BLaER1 (cell line): ENCODE results near the gene VIM.

Experiments
- H3K27ac ChIP-seq: shearing (Covaris generic); formaldehyde crosslinking; 2 replicates; pipeline ENCODE4 v1.8.1; 2022
- H3K27me3 ChIP-seq: shearing (Covaris generic); formaldehyde crosslinking; 2 replicates; pipeline ENCODE4 v1.8.1; 2022
- H3K36me3 ChIP-seq: shearing (Covaris generic); formaldehyde crosslinking; 2 replicates; pipeline ENCODE4 v1.8.1; 2022
- H3K4me1 ChIP-seq: shearing (Covaris generic); formaldehyde crosslinking; 2 replicates; pipeline ENCODE4 v1.8.1; 2022
- H3K4me2 ChIP-seq: shearing (Covaris generic); formaldehyde crosslinking; 2 replicates; pipeline ENCODE4 v1.8.1; 2022
- H3K4me3 ChIP-seq: shearing (Covaris generic); formaldehyde crosslinking; 2 replicates; pipeline ENCODE4 v1.8.1; 2022
- H3K9ac ChIP-seq: shearing (Covaris generic); formaldehyde crosslinking; 2 replicates; pipeline ENCODE4 v1.8.1; 2022
- H3K9me3 ChIP-seq: shearing (Covaris generic); formaldehyde crosslinking; 2 replicates; pipeline ENCODE4 v1.8.1; 2022
- H4K20me1 ChIP-seq: shearing (Covaris generic); formaldehyde crosslinking; 2 replicates; pipeline ENCODE4 v1.8.1; 2022
- Cebpa-rat ChIP-seq: shearing (Covaris generic); IDR thresholded peaks from 2 replicates; pipeline ENCODE4 v1.8.1; 2022

The VIM gene

DNA sequence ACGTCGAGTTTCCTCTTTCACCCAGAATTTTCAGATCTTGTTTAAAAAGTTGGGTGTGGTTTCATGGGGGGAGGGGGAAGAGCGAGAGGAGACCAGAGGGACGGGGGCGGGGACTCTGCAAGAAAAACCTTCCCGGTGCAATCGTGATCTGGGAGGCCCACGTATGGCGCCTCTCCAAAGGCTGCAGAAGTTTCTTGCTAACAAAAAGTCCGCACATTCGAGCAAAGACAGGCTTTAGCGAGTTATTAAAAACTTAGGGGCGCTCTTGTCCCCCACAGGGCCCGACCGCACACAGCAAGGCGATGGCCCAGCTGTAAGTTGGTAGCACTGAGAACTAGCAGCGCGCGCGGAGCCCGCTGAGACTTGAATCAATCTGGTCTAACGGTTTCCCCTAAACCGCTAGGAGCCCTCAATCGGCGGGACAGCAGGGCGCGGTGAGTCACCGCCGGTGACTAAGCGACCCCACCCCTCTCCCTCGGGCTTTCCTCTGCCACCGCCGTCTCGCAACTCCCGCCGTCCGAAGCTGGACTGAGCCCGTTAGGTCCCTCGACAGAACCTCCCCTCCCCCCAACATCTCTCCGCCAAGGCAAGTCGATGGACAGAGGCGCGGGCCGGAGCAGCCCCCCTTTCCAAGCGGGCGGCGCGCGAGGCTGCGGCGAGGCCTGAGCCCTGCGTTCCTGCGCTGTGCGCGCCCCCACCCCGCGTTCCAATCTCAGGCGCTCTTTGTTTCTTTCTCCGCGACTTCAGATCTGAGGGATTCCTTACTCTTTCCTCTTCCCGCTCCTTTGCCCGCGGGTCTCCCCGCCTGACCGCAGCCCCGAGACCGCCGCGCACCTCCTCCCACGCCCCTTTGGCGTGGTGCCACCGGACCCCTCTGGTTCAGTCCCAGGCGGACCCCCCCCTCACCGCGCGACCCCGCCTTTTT lies at the start of gene VIM:
TSS of gene VIM (plus strand) at position 151 of the 925 bp plus-strand sequence. CDS start 1,182 bp downstream, outside the sequence.
- Histone ChIP-seq H3K36me3 (peaks cover 26% of the 10 kb centered on the region), H3K27me3 (no peaks in the 10 kb centered on the region), H3K4me3 (peak within 1 kb of the TSS; percentile 93), H3K27ac (peak within 1 kb of the TSS; percentile 97), H3K4me1 (peaks cover 43% of the 10 kb centered on the region), H3K9ac (peak within 1 kb of the TSS; percentile 90), H3K4me2 (peak within 1 kb of the TSS; percentile 97), H4K20me1 (peaks cover 42% of the 10 kb centered on the region), H3K9me3 (no peaks in the 10 kb centered on the region)
- no peak for TF ChIP-seq Cebpa-rat

DNA sequence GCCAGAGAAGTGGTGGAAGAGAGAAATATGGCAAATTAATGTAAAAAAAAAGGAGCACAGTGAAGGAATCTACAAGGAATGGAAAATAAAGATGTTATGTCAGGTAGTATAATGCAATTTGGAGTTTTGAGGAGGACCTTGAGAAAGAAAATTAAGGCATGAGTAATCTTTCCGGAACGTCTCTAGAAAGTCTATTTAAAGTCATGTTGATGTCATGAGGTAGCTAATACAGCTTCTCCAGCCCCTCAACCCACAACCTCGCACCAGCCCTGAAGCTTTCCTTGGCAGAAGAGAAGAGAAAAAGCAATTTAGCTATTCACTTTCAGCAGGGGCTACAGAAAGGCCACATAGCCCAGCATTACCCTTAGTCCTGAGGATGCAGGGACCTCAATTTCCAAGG lies 49.0 kb upstream of the VIM start:
- H3K27me3 ChIP-seq = no peaks in the 10 kb centered on the region
- no peak overlapping the region for H3K27ac ChIP-seq
- TF ChIP-seq Cebpa-rat = no peak
- H3K4me3 ChIP-seq = no peak overlapping the region
- no peaks in the 10 kb centered on the region for H3K36me3 ChIP-seq
- H3K4me2 ChIP-seq = no peak overlapping the region
- no peaks in the 10 kb centered on the region for H4K20me1 ChIP-seq
- no peak overlapping the region for H3K9ac ChIP-seq
- H3K9me3 ChIP-seq = no peaks in the 10 kb centered on the region
- H3K4me1 ChIP-seq = peaks cover 13% of the 10 kb centered on the region

DNA sequence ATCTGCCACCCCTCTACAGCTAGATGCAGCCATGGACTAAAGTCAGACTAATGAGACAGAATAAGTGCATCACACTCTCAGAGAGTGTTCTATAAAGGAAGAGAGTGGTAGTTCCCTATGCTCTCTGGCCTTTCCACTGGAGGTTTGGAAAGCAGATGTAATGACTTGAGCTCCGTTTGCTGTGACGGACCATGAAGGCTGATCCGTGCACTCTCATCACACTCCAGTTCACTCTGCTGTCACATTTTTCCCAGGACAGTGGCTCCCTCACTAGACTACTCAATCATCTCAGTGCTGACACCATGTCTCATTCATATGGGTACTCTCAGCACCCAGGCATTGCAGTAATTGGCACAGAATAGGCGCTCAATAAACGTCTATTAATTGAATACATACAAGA lies 46.9 kb upstream of the VIM start:
- Histone ChIP-seq H3K27me3 (no peaks in the 10 kb centered on the region), H3K4me3 (no peak overlapping the region), H3K9ac (no peak overlapping the region), H3K4me1 (0 out of 2 replicates have a peak, but pooled peaks cover 4% of the 10 kb centered on the region), H3K9me3 (no peaks in the 10 kb centered on the region), H3K27ac (no peak overlapping the region), H3K4me2 (no peak overlapping the region), H3K36me3 (no peaks in the 10 kb centered on the region), H4K20me1 (no peaks in the 10 kb centered on the region)
- no peak for TF ChIP-seq Cebpa-rat

DNA sequence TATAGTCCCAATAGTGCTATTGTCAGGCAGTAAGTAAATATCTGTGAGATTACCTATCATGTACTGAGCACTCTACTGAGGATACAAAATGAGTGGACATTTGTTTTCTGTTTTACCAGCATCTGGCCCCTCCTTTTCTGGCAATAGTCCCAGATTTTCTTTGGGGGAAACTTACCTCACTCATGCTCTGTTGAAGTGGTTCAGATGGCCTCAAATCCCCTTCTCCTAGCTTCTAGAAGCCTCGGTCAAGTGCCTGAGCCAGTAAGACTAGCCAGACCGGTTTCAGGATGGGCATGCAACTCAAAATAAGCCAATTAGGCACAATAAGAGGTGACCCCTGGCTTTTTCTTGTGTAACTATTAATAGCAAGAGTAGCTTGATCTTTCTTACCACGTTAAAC lies 46.3 kb upstream of the VIM start:
- H3K27me3 ChIP-seq = no peaks in the 10 kb centered on the region
- H3K27ac ChIP-seq = no peak overlapping the region
- no peaks in the 10 kb centered on the region for H3K36me3 ChIP-seq
- no peaks in the 10 kb centered on the region for H4K20me1 ChIP-seq
- TF ChIP-seq Cebpa-rat = no peak
- no peak overlapping the region for H3K9ac ChIP-seq
- no peaks in the 10 kb centered on the region for H3K9me3 ChIP-seq
- no peak overlapping the region for H3K4me3 ChIP-seq
- 0 out of 2 replicates have a peak, but pooled peaks cover 4% of the 10 kb centered on the region for H3K4me1 ChIP-seq
- H3K4me2 ChIP-seq = no peak overlapping the region

DNA sequence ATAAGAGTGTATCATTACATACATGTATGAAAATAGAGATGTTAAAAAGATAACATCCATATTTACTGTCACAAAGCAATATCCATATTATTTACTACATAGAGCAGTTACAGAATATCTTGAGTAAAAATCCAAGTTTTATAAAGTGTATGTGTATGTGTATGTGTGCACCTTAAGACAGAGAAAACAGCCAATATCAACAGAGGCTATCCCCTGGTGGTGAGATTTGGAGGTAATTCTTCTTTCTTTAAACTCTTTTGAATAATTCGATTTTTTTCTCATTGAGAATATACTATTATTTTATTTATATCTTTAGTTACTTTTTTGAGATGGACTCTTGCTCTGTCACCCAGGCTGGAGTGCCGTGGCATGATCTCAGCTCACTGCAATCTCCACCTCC lies 44.9 kb upstream of the VIM start:
- Histone ChIP-seq H3K4me2 (no peak overlapping the region), H3K9ac (no peak overlapping the region), H3K9me3 (no peaks in the 10 kb centered on the region), H3K4me1 (0 out of 2 replicates have a peak, but pooled peaks cover 4% of the 10 kb centered on the region), H4K20me1 (no peaks in the 10 kb centered on the region), H3K36me3 (no peaks in the 10 kb centered on the region), H3K27me3 (no peaks in the 10 kb centered on the region), H3K27ac (no peak overlapping the region), H3K4me3 (no peak overlapping the region)
- no peak for TF ChIP-seq Cebpa-rat

DNA sequence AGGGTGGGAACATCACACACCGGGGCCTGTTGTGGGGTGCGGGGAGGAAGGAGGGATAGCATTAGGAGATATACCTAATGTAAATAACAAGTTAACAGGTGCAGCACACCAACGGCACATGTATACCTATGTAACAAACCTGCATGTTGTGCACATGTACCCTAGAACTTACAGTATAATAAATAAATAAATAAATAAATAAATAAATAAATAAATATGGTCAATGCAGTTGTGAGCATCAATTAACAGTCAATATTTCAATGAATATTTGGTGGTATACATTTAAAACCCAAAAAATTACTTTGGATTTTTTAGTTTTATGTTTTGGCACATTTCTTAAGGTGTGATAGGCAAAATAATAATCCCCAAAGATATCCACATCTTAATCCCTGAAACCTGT lies 42.2 kb upstream of the VIM start:
- no peak overlapping the region for H3K27ac ChIP-seq
- H3K9ac ChIP-seq = no peak overlapping the region
- no peak overlapping the region for H3K4me3 ChIP-seq
- 0 out of 2 replicates have a peak, but pooled peaks cover 3% of the 10 kb centered on the region for H4K20me1 ChIP-seq
- H3K27me3 ChIP-seq = no peaks in the 10 kb centered on the region
- no peak for TF ChIP-seq Cebpa-rat
- H3K4me2 ChIP-seq = no peak overlapping the region
- 0 out of 2 replicates have a peak, but pooled peaks cover 4% of the 10 kb centered on the region for H3K4me1 ChIP-seq
- no peaks in the 10 kb centered on the region for H3K36me3 ChIP-seq
- no peaks in the 10 kb centered on the region for H3K9me3 ChIP-seq

DNA sequence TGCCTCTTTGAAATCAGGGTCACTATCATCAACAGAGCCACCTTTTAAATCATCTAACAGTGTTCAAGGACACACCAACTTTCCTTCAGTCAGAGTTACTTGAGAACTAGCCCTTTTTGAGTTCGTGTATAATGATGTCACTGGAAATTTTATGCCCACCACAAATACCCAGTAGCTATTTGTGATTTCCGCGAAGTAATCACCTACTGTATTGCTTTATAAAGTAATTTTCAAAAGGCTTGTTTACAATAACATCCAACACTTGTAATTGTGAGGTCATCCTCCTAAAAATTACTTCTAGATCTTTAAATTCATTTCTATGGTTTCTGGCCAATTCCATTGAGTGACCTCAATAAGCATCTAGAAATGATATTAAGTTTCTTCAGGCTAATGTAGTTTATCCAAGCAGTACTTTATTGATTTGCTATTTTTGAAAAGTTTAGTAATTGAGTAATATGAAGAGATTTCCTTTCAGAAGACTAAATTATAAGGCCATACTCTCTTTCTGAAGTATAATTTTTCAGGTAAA lies 39.3 kb upstream of the VIM start:
- no peak for TF ChIP-seq Cebpa-rat

DNA sequence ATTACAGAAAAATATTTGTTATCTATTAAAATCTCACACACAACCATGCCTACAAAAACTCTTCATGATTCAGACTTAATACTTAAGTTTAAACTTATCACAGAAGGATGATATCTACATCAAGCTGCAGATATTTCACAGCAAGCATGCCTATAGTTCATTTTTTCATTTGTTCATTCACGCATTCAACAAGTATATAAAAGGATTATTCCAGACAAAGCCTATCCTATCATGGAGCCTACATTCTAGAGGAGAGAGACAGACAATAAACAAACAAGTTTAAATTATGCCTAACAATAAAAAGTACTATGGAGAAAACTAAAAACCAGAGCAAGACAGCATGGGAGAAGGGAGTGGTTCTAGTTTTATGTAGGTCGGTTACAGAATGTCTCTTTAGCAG lies 37.4 kb upstream of the VIM start:
- Histone ChIP-seq H3K4me1 (no peaks in the 10 kb centered on the region), H3K4me2 (no peak overlapping the region), H3K9ac (no peak overlapping the region), H4K20me1 (0 out of 2 replicates have a peak, but pooled peaks cover 8% of the 10 kb centered on the region), H3K27me3 (no peaks in the 10 kb centered on the region), H3K4me3 (no peak overlapping the region), H3K36me3 (no peaks in the 10 kb centered on the region), H3K27ac (no peak overlapping the region), H3K9me3 (peaks cover 13% of the 10 kb centered on the region; the same call in 1 of the 2 replicates)
- no peak for TF ChIP-seq Cebpa-rat

More for the DNA sequence above, 39.3 kb upstream of the VIM start:
- H3K9me3 ChIP-seq = no peaks in the 10 kb centered on the region
- H3K36me3 ChIP-seq = no peaks in the 10 kb centered on the region
- no peak overlapping the region for H3K9ac ChIP-seq
- H4K20me1 ChIP-seq = 0 out of 2 replicates have a peak, but pooled peaks cover 8% of the 10 kb centered on the region
- no peaks in the 10 kb centered on the region for H3K27me3 ChIP-seq
- no peak overlapping the region for H3K4me3 ChIP-seq
- H3K27ac ChIP-seq = no peak overlapping the region
- H3K4me2 ChIP-seq = no peak overlapping the region
- no peaks in the 10 kb centered on the region for H3K4me1 ChIP-seq

DNA sequence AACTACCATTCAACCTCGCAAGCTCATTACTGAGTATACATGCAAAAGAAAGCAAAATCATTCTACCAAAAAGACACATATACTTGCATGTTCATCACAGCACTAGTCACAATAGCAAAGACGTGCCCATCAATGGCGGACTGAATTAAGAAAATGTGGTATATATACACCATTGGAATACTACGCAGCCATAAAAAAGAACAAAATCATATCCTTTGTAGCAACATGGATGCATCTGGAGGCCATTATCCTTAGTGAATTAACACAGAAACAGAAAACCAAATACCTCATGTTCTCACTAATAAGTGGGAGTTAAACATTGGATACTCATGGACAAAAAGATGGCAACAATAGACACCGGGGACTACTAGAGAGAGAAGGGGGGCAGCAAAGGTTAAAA lies 33.0 kb upstream of the VIM start:
- Histone ChIP-seq H3K27ac (no peak overlapping the region), H3K4me2 (no peak overlapping the region), H3K27me3 (no peaks in the 10 kb centered on the region), H3K36me3 (no peaks in the 10 kb centered on the region), H3K4me3 (no peak overlapping the region), H3K4me1 (peaks cover 11% of the 10 kb centered on the region), H3K9me3 (peaks cover 13% of the 10 kb centered on the region; the same call in 1 of the 2 replicates), H4K20me1 (0 out of 2 replicates have a peak, but pooled peaks cover 8% of the 10 kb centered on the region), H3K9ac (no peak overlapping the region)
- TF ChIP-seq Cebpa-rat = no peak

DNA sequence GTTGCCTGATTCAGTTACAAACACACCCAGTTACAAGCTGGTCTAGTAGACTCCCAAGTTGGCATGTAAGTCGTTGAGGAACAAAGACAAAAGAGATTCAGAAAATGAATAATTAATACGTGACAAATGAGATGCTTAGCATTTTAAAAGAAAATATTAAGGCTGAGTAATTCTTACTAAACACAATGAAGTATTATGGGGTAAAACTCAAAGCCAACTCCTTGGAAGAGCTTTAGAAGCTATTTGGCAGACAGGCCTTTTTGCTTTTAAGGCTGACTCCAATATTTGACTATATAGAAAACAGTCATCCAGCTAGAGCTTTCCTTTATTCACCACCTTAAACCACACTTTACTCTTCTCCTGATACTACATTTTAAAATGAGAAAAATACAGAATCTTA lies 32.0 kb upstream of the VIM start:
- Histone ChIP-seq H3K27ac (no peak overlapping the region), H3K4me1 (peaks cover 13% of the 10 kb centered on the region), H3K9me3 (peaks cover 13% of the 10 kb centered on the region; the same call in 1 of the 2 replicates), H3K27me3 (no peaks in the 10 kb centered on the region), H3K9ac (no peak overlapping the region), H3K4me2 (no peak overlapping the region), H4K20me1 (0 out of 2 replicates have a peak, but pooled peaks cover 3% of the 10 kb centered on the region), H3K36me3 (no peaks in the 10 kb centered on the region), H3K4me3 (no peak overlapping the region)
- TF ChIP-seq Cebpa-rat = no peak
